ENCODE results near the gene ARHGAP6. TPM values are rescaled to one million over a fixed set of nuclear protein-coding genes. Genes with fewer than 3 reads are reported as not detected.

ARHGAP6 gene
- total and polyA plus RNA-seq, 4 donors: 6.0 to 18.2 (median 12.3) TPM

GRCh38 chrX:11382930-11383329 is 282.8 kb downstream of the ARHGAP6 start:
- Histone ChIP-seq H3K4me3 (no peak overlapping the region), H3K36me3 (ENCODE audit: control insufficient read depth in 4 of 4, insufficient read depth in 4 of 4, low read length in 4 of 4) (no peaks in the 10 kb centered on the region), H3K27ac (ENCODE audit: low read depth in 1 of 2, low read length in 1 of 2) (no peak overlapping the region), H3K9ac (ENCODE audit: insufficient read depth in 1 of 2, low read length in 2 of 2) (no peak overlapping the region), H3K9me3 (ENCODE audit: control insufficient read depth in 4 of 4, insufficient read depth in 3 of 4, low read length in 3 of 4) (peaks cover 0 to 3% (median 0%) of the 10 kb centered on the region in 4 donors), H3K27me3 (ENCODE audit: control insufficient read depth in 3 of 3, insufficient read depth in 3 of 3, low read length in 2 of 3) (peaks cover 0 to 17% (median 0%) of the 10 kb centered on the region in 3 donors), H3K4me1 (ENCODE audit: control insufficient read depth in 5 of 5, insufficient read depth in 5 of 5, low read length in 5 of 5) (peaks cover 0 to 14% (median 2%) of the 10 kb centered on the region in 5 donors)
- ATAC-seq (ENCODE audit: insufficient read depth, low FRiP score): no peak
- WGBS, 2 donors: 52 to 83% methylated on average over 4 of the region's 4 CpGs
- TF ChIP-seq, protein P1, sequence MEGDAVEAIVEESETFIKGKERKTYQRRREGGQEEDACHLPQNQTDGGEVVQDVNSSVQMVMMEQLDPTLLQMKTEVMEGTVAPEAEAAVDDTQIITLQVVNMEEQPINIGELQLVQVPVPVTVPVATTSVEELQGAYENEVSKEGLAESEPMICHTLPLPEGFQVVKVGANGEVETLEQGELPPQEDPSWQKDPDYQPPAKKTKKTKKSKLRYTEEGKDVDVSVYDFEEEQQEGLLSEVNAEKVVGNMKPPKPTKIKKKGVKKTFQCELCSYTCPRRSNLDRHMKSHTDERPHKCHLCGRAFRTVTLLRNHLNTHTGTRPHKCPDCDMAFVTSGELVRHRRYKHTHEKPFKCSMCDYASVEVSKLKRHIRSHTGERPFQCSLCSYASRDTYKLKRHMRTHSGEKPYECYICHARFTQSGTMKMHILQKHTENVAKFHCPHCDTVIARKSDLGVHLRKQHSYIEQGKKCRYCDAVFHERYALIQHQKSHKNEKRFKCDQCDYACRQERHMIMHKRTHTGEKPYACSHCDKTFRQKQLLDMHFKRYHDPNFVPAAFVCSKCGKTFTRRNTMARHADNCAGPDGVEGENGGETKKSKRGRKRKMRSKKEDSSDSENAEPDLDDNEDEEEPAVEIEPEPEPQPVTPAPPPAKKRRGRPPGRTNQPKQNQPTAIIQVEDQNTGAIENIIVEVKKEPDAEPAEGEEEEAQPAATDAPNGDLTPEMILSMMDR (IDR thresholded peaks at IDR 0.05; ENCODE audit: control extremely low read depth, extremely low read depth): no peak
- DNase-seq: no peak

DNA sequence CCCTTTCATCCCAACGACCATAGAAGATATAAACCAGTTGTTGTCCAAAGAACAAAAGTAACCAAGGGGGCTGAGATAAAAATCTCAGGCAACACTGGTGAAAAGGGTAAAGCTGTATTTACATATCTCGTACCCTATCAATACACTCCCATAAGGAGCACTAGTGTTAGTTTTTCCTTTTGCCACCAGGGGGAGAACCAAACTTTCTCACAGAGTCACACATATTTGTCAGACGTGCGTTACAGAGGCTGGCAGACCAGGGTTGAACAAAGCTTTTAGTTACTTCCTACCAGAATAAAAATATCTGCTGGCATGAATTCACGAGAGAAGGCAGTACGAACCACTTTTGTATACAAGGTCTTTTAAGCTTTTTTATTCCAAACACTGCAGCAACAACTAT is 284.3 kb downstream of the ARHGAP6 start:
- H3K4me3 ChIP-seq: no peak overlapping the region
- H3K27ac ChIP-seq (ENCODE audit: low read depth in 1 of 2, low read length in 1 of 2): no peak overlapping the region
- H3K9me3 ChIP-seq (ENCODE audit: control insufficient read depth in 4 of 4, insufficient read depth in 3 of 4, low read length in 3 of 4): peaks cover 0 to 3% (median 0%) of the 10 kb centered on the region in 4 donors
- peaks cover 0 to 17% (median 0%) of the 10 kb centered on the region in 3 donors for H3K27me3 ChIP-seq (ENCODE audit: control insufficient read depth in 3 of 3, insufficient read depth in 3 of 3, low read length in 2 of 3)
- TF ChIP-seq, protein P1 (IDR thresholded peaks at IDR 0.05; ENCODE audit: control extremely low read depth, extremely low read depth): peak; percentile 25
- ATAC-seq (ENCODE audit: insufficient read depth, low FRiP score) (no peak), DNase-seq (peak; percentile 45 to 87 (median 85))
- no peak overlapping the region for H3K9ac ChIP-seq (ENCODE audit: insufficient read depth in 1 of 2, low read length in 2 of 2)
- no peaks in the 10 kb centered on the region for H3K36me3 ChIP-seq (ENCODE audit: control insufficient read depth in 4 of 4, insufficient read depth in 4 of 4, low read length in 4 of 4)
- 2 to 4% methylated on average over 6 of the region's 6 CpGs for WGBS, 2 donors
- peaks cover 0 to 9% (median 2%) of the 10 kb centered on the region in 5 donors for H3K4me1 ChIP-seq (ENCODE audit: control insufficient read depth in 5 of 5, insufficient read depth in 5 of 5, low read length in 5 of 5)

- no peak for ATAC-seq (ENCODE audit: insufficient read depth, low FRiP score)
- H3K36me3 ChIP-seq (ENCODE audit: control insufficient read depth in 4 of 4, insufficient read depth in 4 of 4, low read length in 4 of 4): no peaks in the 10 kb centered on the region
- peaks cover 0 to 14% (median 0%) of the 10 kb centered on the region in 3 donors for H3K27me3 ChIP-seq (ENCODE audit: control insufficient read depth in 3 of 3, insufficient read depth in 3 of 3, low read length in 2 of 3)
- peaks cover 0 to 3% (median 0%) of the 10 kb centered on the region in 4 donors for H3K9me3 ChIP-seq (ENCODE audit: control insufficient read depth in 4 of 4, insufficient read depth in 3 of 4, low read length in 3 of 4)
- no peak for DNase-seq
- no peak overlapping the region for H3K4me3 ChIP-seq
- H3K4me1 ChIP-seq (ENCODE audit: control insufficient read depth in 5 of 5, insufficient read depth in 5 of 5, low read length in 5 of 5): peaks cover 0 to 6% (median 0%) of the 10 kb centered on the region in 5 donors
- peak overlapping the region; percentile 53 to 56 for H3K27ac ChIP-seq (ENCODE audit: low read depth in 1 of 2, low read length in 1 of 2)
- no peak overlapping the region for H3K9ac ChIP-seq (ENCODE audit: insufficient read depth in 1 of 2, low read length in 2 of 2)
- TF ChIP-seq, protein P1 (IDR thresholded peaks at IDR 0.05; ENCODE audit: control extremely low read depth, extremely low read depth): no peak
- WGBS, 2 donors: 69 to 78% methylated on average over 10 of the region's 10 CpGs
Measured at GRCh38 chrX:11380187-11380844, 285.4 kb downstream of the ARHGAP6 start.

Measured in lung (tissue), 12 donors.